Cerebellar nuclear complex (tissue), 1 donor: ENCODE measurements around the gene NEK11.

Experiments
- DNase-seq, 2 experiments: peaks; one replicate each; lab custom pipeline; 2025; lab: John Stamatoyannopoulos, UW

NEK11 gene

DNA sequence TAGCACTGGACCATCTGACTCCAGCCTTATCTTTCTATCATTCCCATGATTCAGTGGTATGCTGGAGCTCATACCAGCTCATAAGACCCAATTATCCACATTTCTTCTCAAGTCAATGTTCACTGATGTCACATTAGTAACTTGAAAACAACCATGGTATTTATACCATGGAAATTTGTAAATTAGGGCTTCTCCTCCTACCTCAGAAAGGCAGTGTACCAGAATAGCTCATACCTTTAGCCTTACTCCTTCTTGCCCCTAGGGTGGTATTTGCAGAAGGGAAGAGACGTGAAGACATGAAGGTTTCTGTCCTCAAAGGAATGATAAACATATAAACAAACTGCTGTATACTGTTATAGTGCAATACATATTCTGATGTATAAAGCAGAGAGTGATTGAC lies 114.2 kb downstream of the NEK11 start:
- no peak for DNase-seq

DNA sequence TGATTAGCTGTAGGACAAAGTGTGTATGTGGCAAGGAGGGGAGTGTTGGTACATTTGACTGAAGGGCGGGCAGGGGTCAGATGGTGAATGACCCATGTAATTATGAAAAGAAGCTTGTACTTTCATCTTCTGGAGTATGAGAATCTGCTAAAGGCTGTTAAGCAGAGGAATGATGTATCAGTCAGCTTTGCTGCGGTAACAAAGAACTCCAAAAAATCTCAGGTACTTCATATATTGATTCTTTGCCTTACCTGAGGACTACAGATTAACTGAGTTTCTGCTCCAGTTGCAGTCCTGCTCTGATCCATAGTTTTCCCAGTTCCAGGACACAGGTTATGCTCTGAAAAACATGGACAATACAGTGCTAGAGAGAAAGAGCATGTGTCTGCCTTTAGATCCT lies 115.1 kb downstream of the NEK11 start:
- no peak for DNase-seq

DNA sequence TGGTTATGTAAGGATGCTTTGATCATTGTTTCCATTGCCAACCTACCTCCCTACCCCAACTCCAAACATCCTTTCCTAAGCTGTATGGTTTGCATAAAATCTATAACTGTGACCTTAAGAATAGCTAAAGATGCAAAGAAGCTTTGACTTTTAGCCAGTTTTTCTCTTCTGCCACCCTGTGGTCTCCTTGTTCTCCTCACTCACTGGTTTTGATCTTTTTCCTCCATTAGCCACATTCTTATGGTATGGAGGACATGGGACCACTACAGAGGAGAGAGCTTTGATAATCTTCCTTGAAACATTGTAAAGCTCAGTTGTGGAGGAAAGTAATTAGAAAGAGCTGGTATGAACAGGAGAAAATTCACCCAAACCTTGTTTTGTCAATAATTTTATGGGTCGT lies 115.9 kb downstream of the NEK11 start:
- no peak for DNase-seq

DNA sequence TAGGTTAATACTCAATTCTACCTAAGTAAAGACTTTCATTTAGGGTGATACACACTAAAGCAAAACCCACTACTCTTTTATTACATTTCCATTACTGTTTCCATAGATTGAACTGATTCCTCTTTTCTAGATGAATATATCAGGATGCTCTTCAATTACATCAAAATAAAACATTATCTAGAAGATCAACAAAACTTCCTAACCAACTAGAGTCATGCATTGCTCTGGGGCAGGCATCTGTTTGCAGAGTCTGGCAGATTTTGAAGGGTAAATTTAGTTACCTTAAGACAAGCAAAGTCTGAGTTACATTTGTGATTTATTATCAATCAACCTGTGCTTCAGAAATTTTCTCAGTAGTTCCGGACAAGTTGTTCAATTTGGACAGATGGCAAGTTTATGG lies 117.1 kb downstream of the NEK11 start:
- no peak for DNase-seq

DNA sequence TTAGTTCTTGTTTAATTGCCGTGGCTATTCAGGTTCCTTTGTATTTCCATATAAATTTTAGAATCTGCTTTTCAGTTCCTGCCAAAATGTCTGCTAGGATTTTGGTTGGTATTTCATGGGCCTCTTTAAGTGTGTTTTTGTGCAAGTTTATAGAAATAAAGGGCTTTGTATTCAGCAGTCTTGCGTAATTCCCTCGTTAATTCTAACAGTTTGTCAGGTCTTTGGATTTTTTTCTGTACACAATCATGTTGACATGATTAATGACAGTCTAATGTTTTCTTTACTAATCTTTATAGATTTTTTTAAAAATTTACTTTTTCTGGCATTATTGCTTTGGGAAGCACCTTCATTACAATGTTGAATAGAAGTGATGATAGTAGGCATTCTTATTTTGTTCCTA lies 120.9 kb downstream of the NEK11 start:
- DNase-seq, result no peak

DNA sequence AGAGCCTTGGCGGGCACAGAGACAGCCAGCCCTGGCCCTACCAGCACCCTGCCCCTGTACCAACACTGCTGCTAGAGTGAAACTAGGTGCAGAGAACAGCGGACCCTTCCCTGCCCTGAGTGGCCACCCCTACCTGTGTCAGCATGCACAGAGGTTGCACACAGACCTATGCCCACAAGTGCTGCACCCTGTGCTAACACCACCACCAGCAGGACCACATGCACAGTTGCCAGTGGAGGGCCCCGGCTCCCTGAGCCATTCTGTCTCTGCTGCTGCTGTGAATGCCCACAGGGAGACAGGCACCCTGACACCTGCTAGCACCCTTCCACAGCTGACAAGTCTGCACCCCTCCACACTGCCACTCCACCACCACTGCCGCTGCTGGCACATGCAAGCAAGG lies 131.8 kb downstream of the NEK11 start:
- DNase-seq, result no peak

DNA sequence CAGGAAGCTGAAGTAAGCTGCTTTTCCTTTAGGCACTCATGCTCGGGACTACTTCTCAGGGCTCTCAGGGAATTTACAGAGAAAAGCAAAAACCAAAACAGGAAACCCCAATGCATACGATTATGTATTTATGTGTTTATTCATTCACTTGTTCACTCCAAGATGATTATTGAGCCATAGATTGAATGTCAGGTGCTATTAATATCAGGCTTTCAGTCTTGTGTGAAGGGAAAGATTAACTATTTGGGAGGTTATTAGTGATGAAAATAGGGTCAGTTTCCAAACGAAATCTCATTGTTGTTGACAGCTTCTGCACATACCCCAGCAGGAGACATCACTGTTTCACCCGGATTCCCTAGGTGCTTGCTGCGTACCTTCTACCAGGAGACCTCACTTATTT lies 135.8 kb downstream of the NEK11 start:
- DNase-seq, result no peak

DNA sequence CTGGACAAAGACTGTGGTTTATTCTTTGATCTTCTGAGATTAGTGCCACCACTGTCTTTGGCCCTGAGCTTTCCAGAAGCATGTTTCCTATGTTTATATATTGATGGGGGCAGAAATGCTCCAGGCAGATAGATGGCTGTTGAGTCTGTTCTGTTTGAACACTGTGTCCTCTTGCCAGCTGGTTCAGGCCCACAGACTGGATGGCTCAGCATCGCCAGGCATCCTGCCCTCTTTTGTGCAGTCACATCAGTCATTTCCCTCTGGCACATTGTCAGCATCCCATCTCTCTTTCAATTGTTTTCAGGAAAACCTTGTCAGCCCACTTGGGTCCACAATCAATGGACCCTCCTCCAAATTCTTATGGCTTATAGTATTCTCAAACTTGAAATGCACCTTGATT lies 141.2 kb downstream of the NEK11 start:
- no peak for DNase-seq

DNA sequence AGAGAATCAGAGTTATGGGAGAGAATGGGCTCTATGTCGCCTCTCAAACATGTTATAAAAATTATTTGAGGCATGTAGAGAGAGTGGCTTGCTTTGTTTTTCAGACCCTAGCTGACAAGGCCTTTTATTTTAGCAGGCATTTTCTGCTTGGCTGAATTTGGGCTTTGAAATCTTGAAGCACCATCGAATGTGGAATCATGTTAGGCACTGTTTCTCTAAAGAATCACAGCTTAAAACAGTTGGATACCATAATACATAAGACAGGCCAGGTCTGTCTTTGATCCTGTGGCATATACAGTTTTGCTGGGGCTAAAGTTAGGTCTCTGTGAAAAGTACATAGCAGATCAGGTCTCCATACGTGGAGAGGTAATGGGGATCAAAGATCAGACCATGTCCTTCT lies 142.7 kb downstream of the NEK11 start:
- no peak for DNase-seq

DNA sequence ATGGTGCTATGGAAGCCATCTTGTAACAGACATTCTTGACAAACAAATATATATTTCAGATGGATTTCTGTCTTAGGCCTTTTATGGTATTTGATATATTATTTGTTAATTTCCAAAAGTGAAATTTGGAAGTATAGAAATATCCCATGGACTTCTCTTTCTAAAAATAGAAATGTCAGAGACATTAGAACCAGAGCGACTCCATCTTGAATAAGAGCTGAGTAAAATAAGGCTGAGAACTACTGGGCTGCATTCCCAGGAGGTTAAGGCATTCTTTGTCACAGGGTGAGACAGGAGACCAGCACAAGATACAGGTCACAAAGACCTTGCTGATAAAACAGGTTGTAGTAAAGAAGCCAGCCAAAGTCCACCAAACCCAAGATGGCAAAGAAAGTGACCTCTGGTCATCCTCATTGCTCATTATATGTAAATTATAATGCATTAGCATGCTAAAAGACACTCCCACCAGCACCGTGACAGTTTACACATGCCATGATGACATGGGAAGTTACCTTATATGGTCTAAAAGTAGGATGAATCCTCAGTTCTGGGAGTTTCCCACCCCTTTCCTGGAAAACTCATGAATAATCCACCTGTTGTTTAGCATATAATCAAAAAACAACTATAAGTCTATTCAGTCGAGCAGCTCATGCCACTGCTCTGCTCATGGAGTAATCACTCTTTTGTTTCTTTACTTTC lies 146.0 kb downstream of the NEK11 start:
- DNase-seq, result no peak

DNA sequence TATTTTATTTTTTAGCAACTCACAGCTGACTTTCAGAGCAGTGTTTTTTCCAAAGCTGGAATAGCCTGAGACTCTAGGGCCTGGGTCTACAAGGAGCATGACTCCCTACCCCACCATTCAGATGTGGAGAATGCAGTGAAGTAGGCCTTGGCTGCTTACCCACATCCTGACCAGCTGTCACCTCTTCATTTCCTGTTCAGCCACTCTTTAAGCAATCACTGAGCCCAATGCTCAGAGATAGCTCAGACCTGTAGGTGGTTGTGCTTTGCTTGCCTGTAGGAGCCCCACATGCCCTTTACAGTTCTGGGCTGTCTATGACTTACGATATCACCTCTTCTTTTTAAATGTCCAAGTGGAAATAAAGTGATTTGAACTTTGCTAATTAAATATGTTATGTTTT lies 148.1 kb downstream of the NEK11 start:
- DNase-seq, result no peak

DNA sequence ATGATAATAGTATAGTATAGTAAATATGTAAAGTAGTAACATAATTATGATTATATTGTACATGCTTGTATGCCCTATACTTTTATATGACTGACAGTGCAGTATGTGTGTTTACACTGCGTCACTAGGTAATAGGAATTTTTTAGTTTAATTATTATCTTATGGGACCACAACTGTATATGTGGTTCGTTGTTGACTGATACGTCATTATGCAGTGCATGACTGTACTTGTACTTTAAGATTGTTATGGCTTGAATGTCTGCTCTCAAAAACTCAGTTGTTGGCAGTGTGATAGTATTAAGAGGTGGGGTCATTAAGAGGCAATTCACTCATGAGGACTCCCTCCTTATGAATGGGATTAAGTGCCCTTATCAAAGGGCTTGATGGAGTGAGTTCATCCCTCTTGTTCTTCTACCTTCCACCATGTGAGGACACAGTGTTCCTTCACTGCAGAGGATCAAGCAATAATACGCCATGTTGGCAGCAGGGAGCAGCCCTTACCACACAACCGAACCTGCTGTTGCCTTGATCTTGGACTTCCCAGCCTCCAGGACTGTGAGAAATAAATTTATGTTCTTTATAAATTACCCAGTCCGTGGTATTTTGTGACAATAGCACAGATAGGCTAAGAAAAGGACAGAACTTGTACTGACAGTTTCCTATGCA lies 152.2 kb downstream of the NEK11 start:
- no peak for DNase-seq

DNA sequence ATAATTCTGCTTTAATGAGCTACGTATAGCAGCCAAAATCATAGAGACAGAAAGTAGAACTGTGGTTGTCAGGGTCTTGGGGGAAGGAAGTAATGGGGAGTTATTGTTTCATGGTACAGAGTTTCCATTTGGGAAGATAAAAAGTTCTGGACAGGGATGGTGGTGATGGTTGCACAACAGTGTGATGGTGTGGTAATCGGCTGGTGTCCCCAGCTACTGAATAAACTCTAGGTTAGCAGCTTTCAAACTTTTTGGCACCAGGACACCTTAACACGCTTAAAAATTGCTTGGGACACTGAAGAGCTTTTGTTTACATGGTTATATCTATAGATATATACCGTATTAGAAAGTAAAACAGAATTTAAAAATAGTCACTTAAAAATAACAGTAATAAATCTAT lies 166.0 kb downstream of the NEK11 start:
- DNase-seq, result no peak

DNA sequence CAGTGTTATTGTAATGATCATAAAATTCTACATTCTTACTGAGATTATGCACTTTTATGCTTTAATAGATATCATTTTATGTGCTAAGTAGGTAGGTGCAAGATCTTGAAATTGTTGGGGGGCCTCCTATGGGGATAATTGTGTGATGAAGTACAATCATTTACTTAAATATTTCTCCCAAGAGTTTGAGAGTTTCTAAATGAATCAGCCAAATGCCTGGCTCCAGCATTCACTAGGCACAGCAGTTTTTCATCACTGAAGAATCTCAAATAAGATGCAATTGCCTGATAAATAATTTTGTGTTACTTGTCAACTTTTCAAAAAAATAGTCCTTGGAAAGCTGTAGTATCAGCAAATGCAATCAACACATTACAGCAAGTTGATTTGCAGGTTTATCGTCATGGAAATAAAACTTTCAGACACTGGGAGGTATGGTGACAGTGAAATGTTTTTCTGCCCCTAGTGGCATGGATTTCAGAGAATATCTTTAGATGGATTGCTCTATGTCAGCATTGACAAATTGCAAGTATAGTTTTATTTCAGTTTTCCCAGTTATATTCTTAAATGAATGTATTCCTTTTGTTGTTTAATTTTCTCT lies 167.1 kb downstream of the NEK11 start:
- DNase-seq, result no peak

DNA sequence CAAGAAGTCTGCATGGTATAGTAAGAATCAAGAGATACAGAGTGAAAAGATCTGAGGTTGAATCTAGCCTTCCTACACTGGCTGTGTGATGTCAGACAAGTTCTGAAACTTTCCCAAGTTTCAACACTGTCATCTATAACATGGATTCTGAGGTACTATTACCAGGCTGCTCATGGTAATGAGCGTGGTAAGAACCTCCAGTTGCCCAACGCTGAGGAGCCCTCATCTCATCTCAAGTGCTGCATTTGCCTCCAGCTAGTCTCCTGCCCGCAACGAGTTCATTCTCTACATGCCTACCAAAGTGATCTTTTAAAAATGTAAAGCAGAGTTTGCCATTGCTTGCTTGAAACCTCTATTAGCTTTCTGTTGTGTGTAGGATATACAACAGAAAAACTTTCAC lies 168.1 kb downstream of the NEK11 start:
- no peak for DNase-seq

DNA sequence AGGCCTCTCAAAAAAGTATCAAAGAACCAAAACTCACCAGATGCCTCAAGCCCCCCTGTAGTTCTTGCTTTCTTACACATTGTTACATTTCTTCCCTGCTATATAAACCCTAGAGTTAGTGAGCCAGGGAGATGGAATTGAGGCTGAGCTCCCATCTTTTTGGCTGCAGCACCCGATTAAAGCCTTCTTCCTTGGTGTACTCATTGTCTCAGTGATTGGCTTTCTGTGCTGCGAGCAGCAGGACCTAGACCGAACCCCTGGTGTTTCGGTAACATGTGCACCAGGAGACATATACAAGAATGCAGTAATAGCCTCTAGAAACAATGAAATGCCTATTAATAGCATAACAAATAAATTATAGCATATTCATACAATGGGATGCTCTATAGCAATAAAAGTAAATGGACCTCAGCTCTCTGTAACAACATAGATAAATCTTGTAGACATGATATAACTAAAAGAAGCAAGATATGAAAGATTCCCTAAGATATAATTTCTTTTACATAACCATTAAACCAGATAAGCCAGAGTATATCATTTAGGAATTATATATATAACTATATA lies 174.0 kb downstream of the NEK11 start:
- no peak for DNase-seq

DNA sequence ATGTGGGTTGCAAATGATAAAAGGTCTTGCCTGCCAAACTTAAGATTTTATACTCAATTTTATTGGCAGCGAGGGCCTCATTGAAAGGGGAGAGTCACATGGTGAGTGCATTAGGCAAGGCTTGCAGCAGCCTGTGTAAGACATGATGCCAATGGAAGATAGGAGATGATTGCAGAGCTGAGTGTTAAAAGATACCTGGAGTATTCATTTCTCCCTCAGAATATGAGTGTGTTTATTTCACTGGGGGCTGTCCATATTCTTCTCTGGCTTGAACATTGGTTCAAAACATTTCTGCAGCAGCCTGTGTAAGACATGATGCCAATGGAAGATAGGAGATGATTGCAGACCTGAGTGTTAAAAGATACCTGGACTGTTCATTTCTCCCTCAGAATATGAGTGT lies 189.7 kb downstream of the NEK11 start:
- DNase-seq, result no peak

DNA sequence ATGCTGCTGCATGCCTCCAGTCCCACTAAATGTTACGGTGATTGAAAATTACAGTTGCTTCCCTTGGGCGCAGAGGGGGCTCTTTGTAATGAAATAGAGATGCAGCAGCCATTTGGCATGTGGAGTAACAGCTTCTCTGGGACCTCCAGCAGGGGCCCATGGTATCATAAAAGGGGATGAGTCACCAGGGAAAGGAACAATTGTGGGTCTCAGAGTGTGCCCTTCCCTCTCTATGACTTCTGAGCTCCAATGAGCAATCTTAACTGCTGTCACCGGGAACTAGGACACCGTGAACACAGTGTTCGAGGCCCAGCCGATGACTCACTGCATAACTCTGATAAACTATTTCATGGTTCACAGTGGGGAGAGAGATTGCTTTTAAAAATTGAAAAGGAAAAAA lies 190.1 kb downstream of the NEK11 start:
- DNase-seq, result no peak

DNA sequence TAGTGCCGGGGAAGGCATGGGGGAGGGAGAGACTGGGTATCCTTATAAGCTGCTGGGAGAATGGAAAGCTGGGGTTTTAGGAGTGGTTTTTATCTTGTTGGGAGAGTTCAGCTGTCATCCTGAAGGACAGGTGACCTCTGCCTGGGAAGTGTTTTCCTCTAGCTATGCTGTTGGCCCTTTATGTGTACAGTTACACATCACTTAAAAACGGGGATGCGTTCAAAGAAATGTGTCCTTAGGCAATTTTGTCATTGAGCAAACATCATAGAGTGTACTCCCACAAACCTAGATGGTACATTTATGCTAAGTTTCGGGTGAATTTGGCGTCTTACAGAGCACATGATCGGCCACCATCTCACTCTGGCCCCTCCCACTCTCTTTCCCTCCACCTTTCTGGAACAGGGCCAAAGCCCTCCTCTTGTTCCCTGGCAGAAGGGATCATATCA lies 190.6 kb downstream of the NEK11 start:
- no peak for DNase-seq

DNA sequence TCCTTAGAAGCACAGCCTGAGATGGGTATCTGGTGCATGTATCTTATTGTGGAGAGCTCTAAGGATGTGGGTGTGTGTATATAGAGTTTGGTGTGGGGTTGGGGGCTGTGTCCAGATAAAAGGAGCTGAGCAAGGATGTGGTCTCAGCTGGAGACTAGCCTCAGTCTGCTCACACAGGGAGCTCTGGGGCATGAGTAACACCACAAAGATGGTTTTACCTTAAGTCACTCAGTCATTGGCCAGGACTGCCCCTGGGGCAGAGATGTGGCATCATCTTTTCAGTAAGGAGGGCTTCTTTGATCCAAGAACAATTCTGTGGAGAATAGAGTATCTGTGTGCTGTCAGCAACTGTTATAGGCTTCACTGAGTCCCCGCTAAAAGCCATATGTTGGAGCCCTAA lies 191.5 kb downstream of the NEK11 start:
- no peak for DNase-seq

DNA sequence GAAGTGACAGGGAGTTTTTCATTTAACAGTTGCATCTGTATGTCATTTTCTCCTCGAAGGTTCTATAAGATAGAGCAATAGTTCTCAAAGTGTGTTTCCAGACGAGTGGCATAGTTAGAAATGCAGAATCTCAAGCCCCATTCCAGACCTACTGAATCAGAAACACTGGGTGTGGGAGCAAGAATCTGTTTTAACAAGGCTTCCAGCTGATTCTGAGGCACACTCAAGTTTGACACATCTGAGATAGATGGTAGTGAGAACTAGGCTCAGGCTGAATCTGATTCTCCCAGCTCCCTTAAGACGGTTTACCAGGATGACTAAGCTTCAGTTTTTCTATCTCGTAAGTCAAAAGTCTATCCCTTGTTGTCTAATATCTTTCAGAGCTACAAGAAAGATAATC lies 195.1 kb downstream of the NEK11 start:
- no peak for DNase-seq

DNA sequence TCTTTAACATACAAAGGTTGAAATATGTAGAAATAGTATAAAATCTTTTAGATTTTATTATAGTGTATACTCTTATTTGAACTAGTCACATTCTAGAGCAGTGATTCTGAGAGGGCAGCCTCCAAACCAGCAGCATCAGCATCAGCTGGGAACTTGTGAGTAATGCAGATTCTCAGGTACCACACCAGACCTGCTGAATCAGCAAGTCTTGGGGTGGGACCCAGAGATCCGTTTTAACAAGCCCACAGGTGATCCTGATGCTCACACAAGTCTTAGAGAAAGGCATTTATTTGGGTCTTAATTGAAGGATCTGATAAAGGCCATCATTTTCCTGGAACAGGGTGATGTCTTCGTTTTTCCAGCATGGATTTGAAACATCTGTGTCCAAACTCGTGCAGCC lies 195.9 kb downstream of the NEK11 start:
- DNase-seq, result no peak
